ENCODE data around the gene CBY1. TPM values are rescaled to one million over a fixed set of nuclear protein-coding genes. Genes with fewer than 3 reads are reported as not detected.

CBY1 gene
- total and polyA plus RNA-seq, 7 donors: 15.4 to 39.5 (median 22.8) TPM

DNA sequence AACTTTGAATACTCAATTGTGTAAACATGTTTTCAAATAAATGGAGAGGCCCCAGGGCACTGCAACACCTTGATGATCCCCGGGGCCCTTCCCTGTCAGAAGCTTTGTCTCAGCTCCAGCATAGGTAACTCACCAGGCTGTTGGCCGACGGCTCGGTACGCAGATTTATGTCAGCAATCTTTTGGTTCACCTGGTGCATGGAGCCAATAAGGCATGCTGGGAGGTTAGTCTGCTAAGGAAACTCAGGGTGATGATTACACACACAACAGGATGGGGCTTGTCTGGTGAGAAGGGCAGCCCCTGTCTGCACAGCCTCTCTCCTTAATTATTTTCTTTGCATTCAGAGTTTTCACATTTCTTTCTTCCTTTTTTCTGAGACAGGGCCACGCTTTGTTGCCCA lies 11.0 kb upstream of the CBY1 start:
- Histone ChIP-seq H3K9me3 (no peaks in the 10 kb centered on the region), H3K27ac (no peak overlapping the region), H3K4me3 (no peak overlapping the region), H3K4me1 (no peaks in the 10 kb centered on the region), H3K27me3 (ENCODE audit: insufficient read depth in 3 of 3, low read length in 2 of 3) (no peaks in the 10 kb centered on the region), H3K36me3 (ENCODE audit: insufficient read depth in 1 of 2, low read depth in 1 of 2) (no peaks in the 10 kb centered on the region)
- DNase-seq (no peak), ATAC-seq (no peak)
- 92 to 98% (median 96%) methylated on average over 6 of the region's 6 CpGs for WGBS, 3 donors
- intact Hi-C loops (cut with DNase I): no loop called here
- TF ChIP-seq, protein P1, sequence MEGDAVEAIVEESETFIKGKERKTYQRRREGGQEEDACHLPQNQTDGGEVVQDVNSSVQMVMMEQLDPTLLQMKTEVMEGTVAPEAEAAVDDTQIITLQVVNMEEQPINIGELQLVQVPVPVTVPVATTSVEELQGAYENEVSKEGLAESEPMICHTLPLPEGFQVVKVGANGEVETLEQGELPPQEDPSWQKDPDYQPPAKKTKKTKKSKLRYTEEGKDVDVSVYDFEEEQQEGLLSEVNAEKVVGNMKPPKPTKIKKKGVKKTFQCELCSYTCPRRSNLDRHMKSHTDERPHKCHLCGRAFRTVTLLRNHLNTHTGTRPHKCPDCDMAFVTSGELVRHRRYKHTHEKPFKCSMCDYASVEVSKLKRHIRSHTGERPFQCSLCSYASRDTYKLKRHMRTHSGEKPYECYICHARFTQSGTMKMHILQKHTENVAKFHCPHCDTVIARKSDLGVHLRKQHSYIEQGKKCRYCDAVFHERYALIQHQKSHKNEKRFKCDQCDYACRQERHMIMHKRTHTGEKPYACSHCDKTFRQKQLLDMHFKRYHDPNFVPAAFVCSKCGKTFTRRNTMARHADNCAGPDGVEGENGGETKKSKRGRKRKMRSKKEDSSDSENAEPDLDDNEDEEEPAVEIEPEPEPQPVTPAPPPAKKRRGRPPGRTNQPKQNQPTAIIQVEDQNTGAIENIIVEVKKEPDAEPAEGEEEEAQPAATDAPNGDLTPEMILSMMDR (IDR thresholded peaks at IDR 0.05): no peak

DNA sequence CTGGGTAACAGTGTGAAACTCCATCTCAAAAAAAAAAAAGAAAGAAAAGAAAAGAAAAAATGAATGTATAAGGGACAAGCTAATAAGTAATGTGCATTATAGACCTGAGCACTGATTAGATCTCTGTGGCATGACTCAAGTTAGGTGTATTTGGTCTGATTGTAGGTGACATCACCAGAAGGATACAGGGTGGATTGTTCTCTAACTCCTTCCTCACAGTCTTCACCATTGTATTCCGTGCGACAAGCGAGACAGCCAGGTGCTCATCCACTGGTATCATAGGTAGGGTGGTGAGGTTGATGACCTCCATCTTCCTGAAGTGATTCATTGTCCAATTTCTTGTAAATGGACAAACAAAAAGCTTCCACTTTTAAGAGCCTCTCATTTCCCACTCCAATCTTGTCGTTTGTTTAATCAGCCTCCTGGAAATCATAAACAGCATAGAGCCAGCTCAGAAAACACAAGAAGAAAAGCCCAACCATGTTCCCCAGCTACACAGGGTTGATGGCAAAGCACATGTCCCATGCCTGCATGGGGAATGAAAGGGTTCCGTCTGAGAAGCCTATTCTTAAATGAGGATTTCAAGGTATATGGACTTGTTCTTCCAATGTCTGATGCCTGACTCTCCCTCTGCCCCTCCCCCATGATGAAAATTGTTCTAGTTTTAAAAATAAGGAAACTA lies 6.5 kb upstream of the CBY1 start:
- WGBS, 3 donors: 81 to 85% (median 82%) methylated on average over 5 of the region's 5 CpGs
- Histone ChIP-seq H3K4me3 (no peak overlapping the region), H3K9me3 (no peaks in the 10 kb centered on the region), H3K4me1 (no peaks in the 10 kb centered on the region), H3K36me3 (ENCODE audit: insufficient read depth in 1 of 2, low read depth in 1 of 2) (no peaks in the 10 kb centered on the region), H3K27me3 (ENCODE audit: insufficient read depth in 3 of 3, low read length in 2 of 3) (no peaks in the 10 kb centered on the region), H3K27ac (no peak overlapping the region)
- no peak for ATAC-seq
- intact Hi-C loops (cut with DNase I): no loop called here
- no peak for DNase-seq
- TF ChIP-seq, protein P1 (IDR thresholded peaks at IDR 0.05): no peak

DNA sequence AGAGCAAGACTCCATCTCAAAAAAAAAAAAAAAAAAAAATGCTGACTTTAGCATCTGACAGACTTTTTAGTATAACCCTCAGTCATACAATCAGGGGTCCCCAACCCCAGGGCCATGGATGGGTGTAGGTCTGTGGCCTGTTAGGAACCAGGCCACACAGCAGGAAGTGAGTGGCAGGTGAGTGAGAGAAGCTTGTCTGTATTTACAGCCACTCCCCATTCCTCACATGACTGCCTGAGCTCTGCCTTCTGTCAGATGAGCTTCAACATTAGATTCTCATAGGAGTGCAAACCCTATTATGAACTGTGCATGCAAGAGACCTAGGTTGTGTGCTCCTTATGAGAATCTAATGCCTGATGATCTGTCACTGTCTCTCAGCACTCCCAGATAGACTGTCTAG lies 3.6 kb upstream of the CBY1 start:
- Histone ChIP-seq H3K27me3 (ENCODE audit: insufficient read depth in 3 of 3, low read length in 2 of 3) (no peaks in the 10 kb centered on the region), H3K27ac (no peak overlapping the region), H3K36me3 (ENCODE audit: insufficient read depth in 1 of 2, low read depth in 1 of 2) (no peaks in the 10 kb centered on the region), H3K4me1 (peaks cover 15% of the 10 kb centered on the region), H3K4me3 (no peak overlapping the region), H3K9me3 (no peaks in the 10 kb centered on the region)
- TF ChIP-seq, protein P1 (IDR thresholded peaks at IDR 0.05): no peak
- DNase-seq (no peak), ATAC-seq (no peak)
- intact Hi-C loops (cut with DNase I): no loop called here

DNA sequence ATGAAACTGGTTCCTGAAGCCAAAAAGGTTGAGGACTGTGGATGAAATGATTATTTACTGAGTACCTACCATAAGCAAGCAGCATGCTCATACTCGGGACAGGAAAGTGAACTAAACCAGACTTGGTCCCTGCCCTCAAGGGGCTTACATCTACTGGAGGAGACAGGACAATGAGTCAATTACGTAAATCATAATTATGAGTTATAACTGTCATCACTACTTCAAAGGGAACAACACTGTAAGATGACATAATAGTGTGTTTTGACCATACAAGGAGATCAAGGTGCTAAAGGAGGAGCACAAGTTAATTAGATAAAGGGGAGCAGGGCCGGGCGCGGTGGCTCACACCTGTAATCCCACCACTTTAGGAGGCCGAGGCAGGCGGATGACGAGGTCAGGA lies 2.7 kb upstream of the CBY1 start:
- no peak for ATAC-seq

More for the DNA sequence above, 2.7 kb upstream of the CBY1 start:
- WGBS, 3 donors: 97 to 98% (median 97%) methylated on average over 8 of the region's 8 CpGs
- no peaks in the 10 kb centered on the region for H3K9me3 ChIP-seq
- no peaks in the 10 kb centered on the region for H3K27me3 ChIP-seq (ENCODE audit: insufficient read depth in 3 of 3, low read length in 2 of 3)
- no peaks in the 10 kb centered on the region for H3K36me3 ChIP-seq (ENCODE audit: insufficient read depth in 1 of 2, low read depth in 1 of 2)
- intact Hi-C loops (cut with DNase I): no loop called here
- TF ChIP-seq, protein P1 (IDR thresholded peaks at IDR 0.05): no peak
- no peak overlapping the region for H3K27ac ChIP-seq
- peaks cover 15% of the 10 kb centered on the region for H3K4me1 ChIP-seq
- no peak for DNase-seq
- no peak overlapping the region for H3K4me3 ChIP-seq

Data from psoas muscle (tissue), 8 donors.